IMR-90 (cell line): ENCODE results near the gene SDC1. TPM values are rescaled to one million over a fixed set of nuclear protein-coding genes. Genes with fewer than 3 reads are reported as not detected.
A peak's percentile ranks its signal among the peaks of the same experiment; 100 is the strongest.

Experiments
- ATAC-seq: fragments of 200-7000 bp; cut with Tn5 transposase; 2 replicates; pipeline ENCODE4 v1.9.1; 2020; ENCODE audit warnings: low read depth, mild to moderate bottlenecking, moderate library complexity
- BruUV-seq: library from RNA; stranded (reverse); fragments of 400-500 nt; replicated peaks from 2 replicates; lab custom pipeline; 2021; lab: Mats Ljungman, UMichigan
- CTCF ChIA-PET: fragments of 300-600 bp; formaldehyde crosslinking; extraction: SDS; loops from one replicate; lab custom pipeline; 2021; ENCODE audit warnings: antibody characterized with exemption; lab: Yijun Ruan, JAX
- POLR2A ChIA-PET: fragments of 300-600 bp; sonication (Branson Sonifier 250); formaldehyde crosslinking; loops from one replicate; lab custom pipeline; 2022; ENCODE audit warnings: antibody characterized with exemption; ENCODE audit not compliant: unreplicated experiment; lab: Charles Lee
- DNase-seq: peaks from one replicate; pipeline ENCODE4 v3.0.0; 2013
- H2AFZ ChIP-seq: replicated peaks from 2 replicates; pipeline ENCODE3; 2013; ENCODE audit warnings: low read length, mild to moderate bottlenecking; ENCODE audit not compliant: poor library complexity
- H2AK5ac ChIP-seq: 2 replicates; pipeline ENCODE4 v1.6.1; 2013; ENCODE audit warnings: low read depth, low read length, inconsistent platforms
- H2AK9ac ChIP-seq: replicated peaks from 2 replicates; pipeline ENCODE3; 2013; ENCODE audit warnings: mild to moderate bottlenecking, low read depth, low read length, moderate library complexity; ENCODE audit not compliant: poor library complexity
- H2BK120ac ChIP-seq: 2 replicates; pipeline ENCODE4 v1.6.1; 2013; ENCODE audit warnings: low read depth, low read length, inconsistent platforms
- H2BK15ac ChIP-seq: 3 replicates; pipeline ENCODE4 v1.6.1; 2013; ENCODE audit warnings: low read depth, low read length, inconsistent platforms
- H2BK20ac ChIP-seq: 2 replicates; pipeline ENCODE4 v1.6.1; 2013; ENCODE audit warnings: low read depth, mild to moderate bottlenecking, inconsistent platforms, low read length, moderate library complexity
- H2BK5ac ChIP-seq: 2 replicates; pipeline ENCODE4 v1.6.1; 2013; ENCODE audit warnings: mild to moderate bottlenecking, low read depth, low read length, inconsistent platforms; ENCODE audit not compliant: poor library complexity, severe bottlenecking
- H3K14ac ChIP-seq: replicated peaks from 2 replicates; pipeline ENCODE4 v1.6.1; 2013; ENCODE audit warnings: low read depth, low read length, inconsistent platforms
- H3K18ac ChIP-seq: 2 replicates; pipeline ENCODE4 v1.6.1; 2013; ENCODE audit warnings: low read depth, low read length, control low read depth
- H3K23ac ChIP-seq: 2 replicates; pipeline ENCODE4 v1.6.1; 2013; ENCODE audit warnings: low read depth, low read length, inconsistent platforms
- H3K27ac ChIP-seq: 2 replicates; pipeline ENCODE4 v1.5.1; 2013; ENCODE audit warnings: mild to moderate bottlenecking, control low read depth, low read length; ENCODE audit not compliant: insufficient read depth
- H3K27me3 ChIP-seq: 2 replicates; pipeline ENCODE4 v1.6.1; 2013; ENCODE audit warnings: low read length; ENCODE audit not compliant: control insufficient read depth, insufficient read depth
- H3K36me3 ChIP-seq: 2 replicates; pipeline ENCODE4 v1.6.1; 2013; ENCODE audit warnings: low read length, mixed read lengths; ENCODE audit not compliant: control insufficient read depth, insufficient read depth
- H3K4ac ChIP-seq: 2 replicates; pipeline ENCODE4 v1.6.1; 2013; ENCODE audit warnings: low read depth, low read length, inconsistent platforms
- H3K4me1 ChIP-seq: 2 replicates; pipeline ENCODE4 v1.6.1; 2013; ENCODE audit warnings: low read length, mixed read lengths; ENCODE audit not compliant: control insufficient read depth, insufficient read depth
- H3K4me2 ChIP-seq: 2 replicates; pipeline ENCODE4 v1.6.1; 2013; ENCODE audit warnings: low read depth, mild to moderate bottlenecking, control low read depth, low read length, moderate library complexity
- H3K4me3 ChIP-seq: 2 replicates; pipeline ENCODE4 v1.5.1; 2013; ENCODE audit warnings: low read depth, mild to moderate bottlenecking, control low read depth, low read length, moderate library complexity; ENCODE audit not compliant: insufficient read depth
- H3K56ac ChIP-seq: 2 replicates; pipeline ENCODE4 v1.6.1; 2013; ENCODE audit warnings: low read length, inconsistent platforms; ENCODE audit not compliant: insufficient read depth; ENCODE audit errors: extremely low read depth
- H3K79me1 ChIP-seq, 2 experiments: 2 replicates each; pipeline ENCODE4 v1.6.1; 2013; ENCODE audit warnings: low read length in 2 of 2, inconsistent platforms in 1 of 2, low read depth in 1 of 2
- H3K9ac ChIP-seq: 2 replicates; pipeline ENCODE4 v1.6.1; 2013; ENCODE audit warnings: low read depth, low read length, control low read depth
- H3K9me1 ChIP-seq: 2 replicates; pipeline ENCODE4 v1.6.1; 2013; ENCODE audit warnings: low read length, inconsistent platforms; ENCODE audit not compliant: insufficient read depth
- H3K9me3 ChIP-seq: 2 replicates; pipeline ENCODE4 v1.6.1; 2013; ENCODE audit warnings: low read length; ENCODE audit not compliant: control insufficient read depth, insufficient read depth
- H4K20me1 ChIP-seq: 2 replicates; pipeline ENCODE4 v1.6.1; 2013; ENCODE audit warnings: low read length, inconsistent platforms; ENCODE audit not compliant: insufficient read depth
- H4K5ac ChIP-seq: 2 replicates; pipeline ENCODE4 v1.6.1; 2013; ENCODE audit warnings: mild to moderate bottlenecking, low read depth, low read length, control low read depth
- H4K8ac ChIP-seq, 2 experiments: 2 replicates each; pipeline ENCODE4 v1.6.1; 2013; ENCODE audit warnings: low read depth in 2 of 2, low read length in 2 of 2, control low read depth in 1 of 2, inconsistent platforms in 1 of 2
- H4K91ac ChIP-seq: 2 replicates; pipeline ENCODE4 v1.6.1; 2013; ENCODE audit warnings: low read depth, low read length, inconsistent platforms; ENCODE audit not compliant: insufficient read depth
- CHD1 ChIP-seq: IDR thresholded peaks from 2 replicates; pipeline ENCODE4 v1.6.1; 2012; ENCODE audit warnings: low read depth, low read length, improper control_type of control experiment
- MAZ ChIP-seq: IDR thresholded peaks from 2 replicates; pipeline ENCODE4 v1.6.1; 2012; ENCODE audit warnings: low read depth, mild to moderate bottlenecking, low read length, improper control_type of control experiment, moderate library complexity, borderline replicate concordance
- MXI1 ChIP-seq: IDR thresholded peaks from 2 replicates; pipeline ENCODE4 v1.6.1; 2012; ENCODE audit warnings: low read depth, mild to moderate bottlenecking, low read length, moderate library complexity, borderline replicate concordance
- NFE2L2 ChIP-seq: fragments of 150-350 bp; IDR thresholded peaks from 2 replicates; pipeline ENCODE4 v1.6.1; 2016; ENCODE audit warnings: low read depth, mild to moderate bottlenecking, low read length
- RAD21 ChIP-seq: IDR thresholded peaks from 2 replicates; pipeline ENCODE4 v1.6.1; 2012; ENCODE audit warnings: low read length, improper control_type of control experiment
- RFX5 ChIP-seq: IDR thresholded peaks from 2 replicates; pipeline ENCODE4 v1.8.0; 2012; ENCODE audit warnings: low read depth, mild to moderate bottlenecking, low read length, moderate library complexity
- WGBS, 2 experiments: methylation state at CpG; one replicate each; pipeline versions ENCODE4 v1.1.5 to v1.1.7; 2013; ENCODE audit warnings: missing lambda C conversion rate in 2 of 2; ENCODE audit not compliant: insufficient read length in 1 of 2; ENCODE audit errors: extremely low coverage in 2 of 2; 5-methylcytosine and 5-hydroxymethylcytosine counted together
- dilution Hi-C: fragments of 300-500 bp; cut with HindIII; formaldehyde crosslinking; loops from one replicate; pipeline ENCODE4 v1.14.3; 2018; ENCODE audit warnings: low sequenced_read_pairs; ENCODE audit not compliant: unreplicated experiment
- in situ Hi-C: fragments of 300-500 bp; cut with MboI; formaldehyde crosslinking; loops from 3 replicates; pipeline ENCODE4 v1.14.3; 2019; ENCODE audit warnings: low sequenced_read_pairs, inconsistent platforms, mixed read lengths
- intact Hi-C: fragments of 100-400 bp; cut with micrococcal nuclease; formaldehyde crosslinking; loops from 2 replicates; pipeline ENCODE4 v1.10.0; 2022
- polyA plus RNA-seq, 3 experiments: library from polyadenylated mRNA; depleted of rRNA; stranded (reverse); fragments of >200 nt; gene quantifications; 2 replicates each; pipeline ENCODE4 v1.2.3, GENCODE V29; 2012; ENCODE audit warnings: low replicate concordance in 1 of 3
- total RNA-seq: library from RNA; depleted of rRNA; stranded (reverse); fragments of >200 nt; gene quantifications from 2 replicates; pipeline ENCODE4 v1.2.3, GENCODE V29; 2012
- TF ChIP-seq, protein P1 (sequence below): fragments of 150-350 bp; IDR thresholded peaks from 2 replicates; pipeline ENCODE4 v1.6.1; 2017; ENCODE audit warnings: mild to moderate bottlenecking, antibody characterized with exemption, low read length, low read depth

Gene SDC1
- total and polyA plus RNA-seq, 2 of the 4 experiments (the other 2 are of a cell fraction) = 22.0 to 28.3 TPM

DNA sequence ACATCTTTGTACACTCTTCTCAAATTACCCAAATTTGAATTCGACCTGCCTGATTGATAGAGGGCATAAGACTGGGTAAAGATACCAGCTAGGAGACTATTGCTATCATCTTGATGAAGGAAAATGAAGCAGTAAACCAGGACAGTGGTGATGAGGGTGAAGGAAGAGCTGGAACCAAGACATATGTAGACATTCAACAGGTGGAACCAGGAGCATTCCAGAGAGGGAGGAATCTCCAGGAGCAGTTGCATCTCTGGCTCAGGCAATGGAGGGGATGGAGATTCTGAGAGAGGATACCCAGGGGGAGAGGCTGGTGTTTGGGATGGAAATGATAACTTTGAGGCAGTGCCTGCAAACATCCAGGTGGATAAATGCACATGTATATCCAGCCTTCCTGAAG is 41.6 kb downstream of the SDC1 start:
- no peaks in the 10 kb centered on the region for H3K9me3 ChIP-seq
- WGBS, 2 experiments = no CpG with 5 or more reads among the region's 1 CpG
- H3K4me3 ChIP-seq = no peak overlapping the region
- peak overlapping the region; percentile 10; the same call in 1 of the 2 replicates for H3K23ac ChIP-seq
- CTCF ChIA-PET = no interaction called here
- H3K4me1 ChIP-seq = peaks cover 21% of the 10 kb centered on the region
- no peak for TF ChIP-seq MXI1
- TF ChIP-seq, protein P1, sequence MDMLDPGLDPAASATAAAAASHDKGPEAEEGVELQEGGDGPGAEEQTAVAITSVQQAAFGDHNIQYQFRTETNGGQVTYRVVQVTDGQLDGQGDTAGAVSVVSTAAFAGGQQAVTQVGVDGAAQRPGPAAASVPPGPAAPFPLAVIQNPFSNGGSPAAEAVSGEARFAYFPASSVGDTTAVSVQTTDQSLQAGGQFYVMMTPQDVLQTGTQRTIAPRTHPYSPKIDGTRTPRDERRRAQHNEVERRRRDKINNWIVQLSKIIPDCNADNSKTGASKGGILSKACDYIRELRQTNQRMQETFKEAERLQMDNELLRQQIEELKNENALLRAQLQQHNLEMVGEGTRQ = no peak
- no peak for TF ChIP-seq RAD21
- no peak for TF ChIP-seq NFE2L2
- no peak for TF ChIP-seq RFX5
- TF ChIP-seq MAZ = no peak
- no peak for TF ChIP-seq CHD1
- POLR2A ChIA-PET = no interaction called here
- H4K8ac ChIP-seq = peak overlapping the region in 1 of 2 experiments; percentile 26; a peak in 1 of 4 replicates
- no peak overlapping the region for H3K56ac ChIP-seq
- peak overlapping the region; percentile 56 for H2AK9ac ChIP-seq
- ATAC-seq (no peak), DNase-seq (no peak)
- no peak overlapping the region for H2BK5ac ChIP-seq
- no peaks in the 10 kb centered on the region for H3K36me3 ChIP-seq
- H3K18ac ChIP-seq = peak overlapping the region; percentile 19; the same call in 1 of the 2 replicates
- peak overlapping the region; percentile 36; the same call in 1 of the 2 replicates for H2AK5ac ChIP-seq
- intact Hi-C loops = no loop called here
- in situ Hi-C loops = no loop called here
- no TSS peak for BruUV-seq
- peak overlapping the region; percentile 52; the same call in 1 of the 2 replicates for H2BK120ac ChIP-seq
- H3K4ac ChIP-seq = peak overlapping the region; percentile 48; the same call in 1 of the 2 replicates
- peak overlapping the region; percentile 39 for H2BK20ac ChIP-seq
- no peaks in the 10 kb centered on the region for H3K79me1 ChIP-seq
- dilution Hi-C loops = no loop called here
- no peak overlapping the region for H3K27ac ChIP-seq
- H3K14ac ChIP-seq = 0 out of 2 replicates have a peak overlapping the region, but pooled peaks have one; percentile 24
- no peak overlapping the region for H4K5ac ChIP-seq
- no peaks in the 10 kb centered on the region for H4K20me1 ChIP-seq
- H2BK15ac ChIP-seq = 0 out of 3 replicates have a peak overlapping the region, but pooled peaks have one; percentile 14
- H3K27me3 ChIP-seq = no peaks in the 10 kb centered on the region
- H4K91ac ChIP-seq = peak overlapping the region; percentile 37; the same call in 1 of the 2 replicates
- peak overlapping the region; percentile 28 for H2AFZ ChIP-seq
- no peak overlapping the region for H3K4me2 ChIP-seq
- peaks cover 33% of the 10 kb centered on the region for H3K9me1 ChIP-seq
- H3K9ac ChIP-seq = no peak overlapping the region
